HepG2 (cell line): Measurements from ENCODE around the gene MCOLN1. TPM values are rescaled to one million over a fixed set of nuclear protein-coding genes. Genes with fewer than 3 reads are reported as not detected.
A peak's percentile ranks its signal among the peaks of the same experiment; 100 is the strongest.

ENCODE experiments used
- GABPB1 ChIP-seq: IDR thresholded peaks from 2 replicates; pipeline ENCODE4 v1.6.1; 2016; ENCODE audit warnings: mild to moderate bottlenecking, missing genetic modification reagents, moderate library complexity, missing compliant biosample characterization
- NFIC ChIP-seq: IDR thresholded peaks from 2 replicates; pipeline ENCODE4 v1.6.1; 2012; ENCODE audit warnings: mild to moderate bottlenecking, low read length, inconsistent platforms
- SP1 ChIP-seq, 2 experiments: fragments of 450-650 bp in 1 of 2; sonication (generic) in 1 of 2; formaldehyde crosslinking in 1 of 2; IDR thresholded peaks; 2 replicates each; pipeline versions ENCODE4 v1.4.0 to v1.6.1; 2016 to 2020; ENCODE audit warnings: missing genetic modification reagents in 1 of 2
- ZNF207 ChIP-seq: fragments of 450-650 bp; IDR thresholded peaks from 2 replicates; pipeline ENCODE4 v1.6.1; 2016; ENCODE audit warnings: antibody characterized with exemption, borderline replicate concordance
- ZNF33A ChIP-seq: sonication (generic); formaldehyde crosslinking; IDR thresholded peaks from 2 replicates; pipeline ENCODE4 v1.5.1; 2020; ENCODE audit warnings: missing genetic modification reagents, mild to moderate bottlenecking, moderate library complexity, borderline replicate concordance
- ZNF562 ChIP-seq: sonication (generic); formaldehyde crosslinking; IDR thresholded peaks from 2 replicates; pipeline ENCODE4 v1.8.0; 2022; ENCODE audit warnings: missing genetic modification reagents, borderline replicate concordance
- ZNF616 ChIP-seq: sonication (generic); formaldehyde crosslinking; IDR thresholded peaks from 2 replicates; pipeline ENCODE4 v1.5.0; 2020; ENCODE audit warnings: low read depth, mild to moderate bottlenecking, missing genetic modification reagents
- ZNF879 ChIP-seq: sonication (generic); formaldehyde crosslinking; IDR thresholded peaks from 2 replicates; pipeline ENCODE4 v1.8.1; 2023; ENCODE audit warnings: missing genetic modification reagents
- polyA plus RNA-seq, 8 experiments: library from polyadenylated mRNA; depleted of rRNA in 3 of 8; stranded (reverse) in 7 of 8; unstranded in 1 of 8; fragments of >200 nt; fragmentation: Illumina TruSeq in 4 of 8; extraction: Trizol in 4 of 8; gene quantifications; 2 replicates each; pipeline versions ENCODE4 v1.2.1 to v1.2.3, GENCODE V29; 2011 to 2016; ENCODE audit warnings: low read depth in 4 of 8, missing spikeins in 1 of 8, mixed read lengths in 1 of 8; ENCODE audit not compliant: insufficient read depth in 1 of 8
- total RNA-seq, 5 experiments: library from RNA; depleted of rRNA; stranded (reverse); fragments of >200 nt; fragmentation: Illumina TruSeq; extraction: Trizol; gene quantifications; 2 replicates each; pipeline ENCODE4 v1.2.3, GENCODE V29; 2016; ENCODE audit warnings: low read depth in 1 of 5
- TF ChIP-seq, protein P1 (sequence below), 2 experiments: fragments of 450-650 bp in 1 of 2; sonication (generic) in 1 of 2; formaldehyde crosslinking in 1 of 2; IDR thresholded peaks; 2 replicates each; pipeline versions ENCODE4 v1.6.1 to v1.8.0; 2016 to 2022; ENCODE audit warnings: antibody characterized with exemption in 1 of 2, mild to moderate bottlenecking in 1 of 2, missing genetic modification reagents in 1 of 2
- TF ChIP-seq, protein P2 (sequence below): sonication (generic); formaldehyde crosslinking; conservative IDR thresholded peaks from 2 replicates; pipeline ENCODE4 v1.4.0; 2020; ENCODE audit warnings: mild to moderate bottlenecking, missing genetic modification reagents, moderate library complexity
- TF ChIP-seq, protein P3 (sequence below): sonication (generic); formaldehyde crosslinking; IDR thresholded peaks from 2 replicates; pipeline ENCODE4 v1.8.1; 2022; ENCODE audit warnings: mild to moderate bottlenecking, missing genetic modification reagents

MCOLN1 gene
- total and polyA plus RNA-seq, 2 of the 13 experiments (the other 11 are each of a cell fraction or from before 2014, with no cell fraction given), result 3.4 to 15.7 TPM

DNA sequence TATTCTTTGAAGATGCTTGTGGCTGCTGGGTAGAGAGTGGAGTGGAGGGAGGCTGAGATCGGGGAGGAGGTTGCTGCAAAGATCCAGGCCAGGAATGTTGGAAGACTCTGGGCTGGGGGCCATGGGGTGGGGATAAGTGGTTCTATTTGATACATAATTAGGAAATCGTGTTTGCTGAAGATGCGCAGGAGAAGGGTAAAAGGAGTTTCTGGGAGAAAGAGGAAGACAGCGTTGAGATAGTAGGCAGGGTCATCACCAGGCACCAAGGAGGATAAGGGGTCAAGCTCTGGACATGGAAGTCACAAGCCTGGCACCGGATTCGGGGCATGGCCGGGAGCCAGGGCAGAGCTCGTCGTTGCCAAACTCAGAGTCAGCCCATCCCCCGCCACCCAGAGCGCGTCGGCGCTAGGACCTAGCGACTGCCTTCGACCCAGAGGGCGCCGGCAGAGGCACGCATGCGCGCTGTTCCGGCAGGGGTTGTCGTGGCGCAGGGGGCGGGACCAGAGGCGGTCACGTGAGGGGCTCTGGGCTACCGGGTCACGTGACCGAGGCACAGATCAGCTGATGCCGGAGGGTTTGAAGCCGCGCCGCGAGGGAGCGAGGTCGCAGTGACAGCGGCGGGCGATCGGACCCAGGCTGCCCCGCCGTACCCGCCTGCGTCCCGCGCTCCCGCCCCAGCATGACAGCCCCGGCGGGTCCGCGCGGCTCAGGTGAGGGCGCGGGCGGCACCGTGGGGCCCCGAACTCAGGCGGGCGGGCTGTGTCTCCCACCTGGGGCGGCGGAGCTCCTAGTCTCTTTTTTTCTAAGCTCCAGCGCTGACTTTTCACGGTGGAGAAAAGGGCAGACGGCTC lies at the start of gene MCOLN1 (continued):
- TF ChIP-seq, protein P1, sequence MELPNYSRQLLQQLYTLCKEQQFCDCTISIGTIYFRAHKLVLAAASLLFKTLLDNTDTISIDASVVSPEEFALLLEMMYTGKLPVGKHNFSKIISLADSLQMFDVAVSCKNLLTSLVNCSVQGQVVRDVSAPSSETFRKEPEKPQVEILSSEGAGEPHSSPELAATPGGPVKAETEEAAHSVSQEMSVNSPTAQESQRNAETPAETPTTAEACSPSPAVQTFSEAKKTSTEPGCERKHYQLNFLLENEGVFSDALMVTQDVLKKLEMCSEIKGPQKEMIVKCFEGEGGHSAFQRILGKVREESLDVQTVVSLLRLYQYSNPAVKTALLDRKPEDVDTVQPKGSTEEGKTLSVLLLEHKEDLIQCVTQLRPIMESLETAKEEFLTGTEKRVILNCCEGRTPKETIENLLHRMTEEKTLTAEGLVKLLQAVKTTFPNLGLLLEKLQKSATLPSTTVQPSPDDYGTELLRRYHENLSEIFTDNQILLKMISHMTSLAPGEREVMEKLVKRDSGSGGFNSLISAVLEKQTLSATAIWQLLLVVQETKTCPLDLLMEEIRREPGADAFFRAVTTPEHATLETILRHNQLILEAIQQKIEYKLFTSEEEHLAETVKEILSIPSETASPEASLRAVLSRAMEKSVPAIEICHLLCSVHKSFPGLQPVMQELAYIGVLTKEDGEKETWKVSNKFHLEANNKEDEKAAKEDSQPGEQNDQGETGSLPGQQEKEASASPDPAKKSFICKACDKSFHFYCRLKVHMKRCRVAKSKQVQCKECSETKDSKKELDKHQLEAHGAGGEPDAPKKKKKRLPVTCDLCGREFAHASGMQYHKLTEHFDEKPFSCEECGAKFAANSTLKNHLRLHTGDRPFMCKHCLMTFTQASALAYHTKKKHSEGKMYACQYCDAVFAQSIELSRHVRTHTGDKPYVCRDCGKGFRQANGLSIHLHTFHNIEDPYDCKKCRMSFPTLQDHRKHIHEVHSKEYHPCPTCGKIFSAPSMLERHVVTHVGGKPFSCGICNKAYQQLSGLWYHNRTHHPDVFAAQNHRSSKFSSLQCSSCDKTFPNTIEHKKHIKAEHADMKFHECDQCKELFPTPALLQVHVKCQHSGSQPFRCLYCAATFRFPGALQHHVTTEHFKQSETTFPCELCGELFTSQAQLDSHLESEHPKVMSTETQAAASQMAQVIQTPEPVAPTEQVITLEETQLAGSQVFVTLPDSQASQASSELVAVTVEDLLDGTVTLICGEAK (IDR thresholded peaks at IDR 0.05), result no peak
- TF ChIP-seq, protein P1 (CRISPR knock-in tag; IDR thresholded peaks at IDR 0.05), result peak; percentile 18; the same call in 1 of the 2 replicates
- TF ChIP-seq ZNF33A (CRISPR knock-in tag), result no peak
- TF ChIP-seq ZNF616 (CRISPR knock-in tag), result peak; percentile 86; the same call in 1 of the 2 replicates
- peak; percentile 84; the same call in 1 of the 2 replicates for TF ChIP-seq ZNF207
- no peak for TF ChIP-seq SP1 (IDR thresholded peaks at IDR 0.05)
- peak; percentile 98 for TF ChIP-seq SP1 (CRISPR knock-in tag; IDR thresholded peaks at IDR 0.05)
- TF ChIP-seq ZNF562 (CRISPR knock-in tag), result no peak
- TF ChIP-seq, protein P2, sequence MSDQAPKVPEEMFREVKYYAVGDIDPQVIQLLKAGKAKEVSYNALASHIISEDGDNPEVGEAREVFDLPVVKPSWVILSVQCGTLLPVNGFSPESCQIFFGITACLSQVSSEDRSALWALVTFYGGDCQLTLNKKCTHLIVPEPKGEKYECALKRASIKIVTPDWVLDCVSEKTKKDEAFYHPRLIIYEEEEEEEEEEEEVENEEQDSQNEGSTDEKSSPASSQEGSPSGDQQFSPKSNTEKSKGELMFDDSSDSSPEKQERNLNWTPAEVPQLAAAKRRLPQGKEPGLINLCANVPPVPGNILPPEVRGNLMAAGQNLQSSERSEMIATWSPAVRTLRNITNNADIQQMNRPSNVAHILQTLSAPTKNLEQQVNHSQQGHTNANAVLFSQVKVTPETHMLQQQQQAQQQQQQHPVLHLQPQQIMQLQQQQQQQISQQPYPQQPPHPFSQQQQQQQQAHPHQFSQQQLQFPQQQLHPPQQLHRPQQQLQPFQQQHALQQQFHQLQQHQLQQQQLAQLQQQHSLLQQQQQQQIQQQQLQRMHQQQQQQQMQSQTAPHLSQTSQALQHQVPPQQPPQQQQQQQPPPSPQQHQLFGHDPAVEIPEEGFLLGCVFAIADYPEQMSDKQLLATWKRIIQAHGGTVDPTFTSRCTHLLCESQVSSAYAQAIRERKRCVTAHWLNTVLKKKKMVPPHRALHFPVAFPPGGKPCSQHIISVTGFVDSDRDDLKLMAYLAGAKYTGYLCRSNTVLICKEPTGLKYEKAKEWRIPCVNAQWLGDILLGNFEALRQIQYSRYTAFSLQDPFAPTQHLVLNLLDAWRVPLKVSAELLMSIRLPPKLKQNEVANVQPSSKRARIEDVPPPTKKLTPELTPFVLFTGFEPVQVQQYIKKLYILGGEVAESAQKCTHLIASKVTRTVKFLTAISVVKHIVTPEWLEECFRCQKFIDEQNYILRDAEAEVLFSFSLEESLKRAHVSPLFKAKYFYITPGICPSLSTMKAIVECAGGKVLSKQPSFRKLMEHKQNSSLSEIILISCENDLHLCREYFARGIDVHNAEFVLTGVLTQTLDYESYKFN, result peak; percentile 59
- TF ChIP-seq GABPB1 (CRISPR knock-in tag), result peak; percentile 90
- TF ChIP-seq NFIC, result peak; percentile 64
- TF ChIP-seq, protein P3, sequence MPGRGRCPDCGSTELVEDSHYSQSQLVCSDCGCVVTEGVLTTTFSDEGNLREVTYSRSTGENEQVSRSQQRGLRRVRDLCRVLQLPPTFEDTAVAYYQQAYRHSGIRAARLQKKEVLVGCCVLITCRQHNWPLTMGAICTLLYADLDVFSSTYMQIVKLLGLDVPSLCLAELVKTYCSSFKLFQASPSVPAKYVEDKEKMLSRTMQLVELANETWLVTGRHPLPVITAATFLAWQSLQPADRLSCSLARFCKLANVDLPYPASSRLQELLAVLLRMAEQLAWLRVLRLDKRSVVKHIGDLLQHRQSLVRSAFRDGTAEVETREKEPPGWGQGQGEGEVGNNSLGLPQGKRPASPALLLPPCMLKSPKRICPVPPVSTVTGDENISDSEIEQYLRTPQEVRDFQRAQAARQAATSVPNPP (CRISPR knock-in tag), result no peak
- TF ChIP-seq ZNF879 (CRISPR knock-in tag), result no peak
